Measurements from ENCODE around the gene UBA1. TPM values are rescaled to one million over a fixed set of nuclear protein-coding genes. Genes with fewer than 3 reads are reported as not detected.

Gene UBA1
- total and polyA plus RNA-seq, 7 donors = 72.7 to 126 (median 81.1) TPM

GRCh38 chrX:47148946-47149345 is 44.7 kb upstream of the UBA1 start:
- H3K4me3 ChIP-seq = no peak overlapping the region
- no peaks in the 10 kb centered on the region for H3K9me3 ChIP-seq
- 39 to 65% methylated on average over 2 of the region's 2 CpGs for WGBS, 2 donors
- intact Hi-C loops (cut with DNase I) = loop anchor here (10.0 kb wide), 2 partner anchors 86 to 336 kb away; partner anchors contain the start of genes USP11 and ZNF41
- TF ChIP-seq POLR2AphosphoS5 (IDR thresholded peaks at IDR 0.05) (no peak), POLR2A (IDR thresholded peaks at IDR 0.05) (no peak)
- TF ChIP-seq, protein P1, sequence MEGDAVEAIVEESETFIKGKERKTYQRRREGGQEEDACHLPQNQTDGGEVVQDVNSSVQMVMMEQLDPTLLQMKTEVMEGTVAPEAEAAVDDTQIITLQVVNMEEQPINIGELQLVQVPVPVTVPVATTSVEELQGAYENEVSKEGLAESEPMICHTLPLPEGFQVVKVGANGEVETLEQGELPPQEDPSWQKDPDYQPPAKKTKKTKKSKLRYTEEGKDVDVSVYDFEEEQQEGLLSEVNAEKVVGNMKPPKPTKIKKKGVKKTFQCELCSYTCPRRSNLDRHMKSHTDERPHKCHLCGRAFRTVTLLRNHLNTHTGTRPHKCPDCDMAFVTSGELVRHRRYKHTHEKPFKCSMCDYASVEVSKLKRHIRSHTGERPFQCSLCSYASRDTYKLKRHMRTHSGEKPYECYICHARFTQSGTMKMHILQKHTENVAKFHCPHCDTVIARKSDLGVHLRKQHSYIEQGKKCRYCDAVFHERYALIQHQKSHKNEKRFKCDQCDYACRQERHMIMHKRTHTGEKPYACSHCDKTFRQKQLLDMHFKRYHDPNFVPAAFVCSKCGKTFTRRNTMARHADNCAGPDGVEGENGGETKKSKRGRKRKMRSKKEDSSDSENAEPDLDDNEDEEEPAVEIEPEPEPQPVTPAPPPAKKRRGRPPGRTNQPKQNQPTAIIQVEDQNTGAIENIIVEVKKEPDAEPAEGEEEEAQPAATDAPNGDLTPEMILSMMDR (IDR thresholded peaks at IDR 0.05) = no peak
- H3K27ac ChIP-seq = no peak overlapping the region
- no peaks in the 10 kb centered on the region for H3K27me3 ChIP-seq
- peaks cover 0 to 21% (median 15%) of the 10 kb centered on the region in 4 donors for H3K4me1 ChIP-seq
- no peaks in the 10 kb centered on the region for H3K36me3 ChIP-seq
- DNase-seq = no peak

DNA sequence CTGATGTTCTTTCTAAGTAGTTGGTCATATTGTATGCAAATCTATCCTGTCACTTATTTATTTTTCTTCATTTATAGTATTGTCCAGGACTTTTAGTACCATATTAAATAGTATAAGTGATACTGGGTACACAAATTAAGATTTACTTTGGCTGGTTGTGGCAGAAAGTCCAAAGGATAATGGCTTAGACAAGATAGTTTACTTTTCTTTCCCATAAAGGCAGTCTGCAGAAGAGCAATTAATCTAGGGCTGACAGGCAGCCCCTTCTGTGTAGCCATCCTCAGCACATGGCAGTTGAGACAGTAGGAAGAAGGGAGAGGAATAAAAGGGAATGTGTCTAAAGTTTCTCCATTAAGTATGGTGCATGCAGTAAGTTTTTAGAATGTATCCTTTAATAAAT is 42.2 kb upstream of the UBA1 start:
- TF ChIP-seq POLR2A (IDR thresholded peaks at IDR 0.05) (no peak), EP300 (IDR thresholded peaks at IDR 0.05) (no peak), POLR2AphosphoS5 (IDR thresholded peaks at IDR 0.05) (no peak)
- TF ChIP-seq, protein P1 (IDR thresholded peaks at IDR 0.05) = no peak
- intact Hi-C loops (cut with DNase I) = no loop called here
- Histone ChIP-seq H3K36me3 (peaks cover 0 to 1% (median 0%) of the 10 kb centered on the region in 4 donors), H3K9me3 (no peaks in the 10 kb centered on the region), H3K4me3 (no peak overlapping the region), H3K27ac (no peak overlapping the region), H3K4me1 (peaks cover 0 to 16% (median 10%) of the 10 kb centered on the region in 4 donors), H3K27me3 (no peaks in the 10 kb centered on the region)
- DNase-seq = no peak

DNA sequence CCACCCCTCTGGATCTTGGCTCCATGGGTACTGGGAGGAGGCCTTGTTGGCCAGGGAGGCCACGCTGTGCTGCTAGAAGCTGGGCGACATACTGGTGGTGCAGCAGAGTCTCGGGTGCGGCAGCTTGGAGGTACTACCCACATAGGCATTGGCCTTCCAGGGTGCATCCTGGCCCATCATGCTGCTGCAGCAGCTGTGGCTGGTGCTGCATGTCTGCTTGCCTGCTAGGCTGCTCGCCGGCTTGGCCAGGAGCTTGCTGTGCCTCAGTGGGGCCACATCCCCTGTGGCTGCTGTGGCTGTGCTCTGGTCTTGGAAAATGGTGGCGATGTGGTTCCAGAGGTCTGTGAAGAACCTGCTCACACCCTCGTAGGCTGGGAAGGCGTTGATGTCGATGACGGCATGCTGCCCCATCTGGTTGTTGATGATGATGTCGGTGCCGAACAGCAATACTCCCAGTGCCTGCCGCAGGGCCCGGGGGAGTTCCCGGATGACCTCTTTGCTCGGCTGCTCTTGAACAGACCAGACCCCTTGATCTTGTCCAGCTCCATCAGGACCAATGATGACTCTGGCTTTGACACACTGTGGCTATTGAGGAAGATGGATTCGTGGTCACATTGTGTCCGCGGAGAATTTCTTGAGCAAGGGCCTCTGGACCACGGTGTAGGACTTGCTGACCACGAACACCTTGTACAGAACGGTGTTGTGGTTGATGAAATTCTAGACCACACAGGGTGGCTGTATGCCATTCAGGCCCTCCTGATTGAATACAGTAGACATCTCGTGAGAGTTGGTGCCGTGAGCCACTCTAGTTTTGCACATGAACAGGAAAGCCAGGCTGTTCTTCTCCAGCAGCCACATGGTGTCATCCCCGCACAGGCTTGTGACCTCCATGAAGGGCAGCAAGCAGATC is 36.8 kb upstream of the UBA1 start:
- no peaks in the 10 kb centered on the region for H3K4me1 ChIP-seq
- H3K9me3 ChIP-seq = no peaks in the 10 kb centered on the region
- no peak overlapping the region for H3K4me3 ChIP-seq
- 93 to 96% methylated on average over 26 of the region's 26 CpGs for WGBS, 2 donors
- peak; percentile 55 for DNase-seq
- intact Hi-C loops (cut with DNase I) = no loop called here
- H3K27ac ChIP-seq = no peak overlapping the region
- peaks cover 0 to 14% (median 0%) of the 10 kb centered on the region in 4 donors for H3K36me3 ChIP-seq
- TF ChIP-seq EP300 (IDR thresholded peaks at IDR 0.05) (no peak), POLR2A (IDR thresholded peaks at IDR 0.05) (no peak), POLR2AphosphoS5 (IDR thresholded peaks at IDR 0.05) (no peak)
- TF ChIP-seq, protein P1 (IDR thresholded peaks at IDR 0.05) = no peak
- H3K27me3 ChIP-seq = no peaks in the 10 kb centered on the region

DNA sequence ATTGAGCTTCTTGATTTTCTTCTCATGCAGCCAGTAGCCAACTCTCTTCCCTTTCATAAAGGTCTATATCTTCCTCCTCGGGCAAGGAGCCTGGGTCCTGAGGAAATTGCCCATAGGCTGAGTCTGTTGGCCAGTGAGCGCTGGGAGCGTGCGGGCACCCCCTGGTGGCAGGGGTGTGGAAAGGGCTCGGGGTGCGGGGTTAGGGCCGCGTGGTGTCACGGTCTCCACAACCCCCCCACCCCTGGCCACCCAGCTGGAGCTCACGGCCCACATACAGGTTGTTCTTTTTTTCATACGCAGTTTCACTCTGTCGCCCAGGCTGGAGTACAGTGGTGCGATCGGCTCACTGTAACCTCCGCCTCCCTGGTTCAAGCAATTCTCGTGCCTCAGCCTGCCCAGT is 35.5 kb upstream of the UBA1 start:
- Histone ChIP-seq H3K9me3 (no peaks in the 10 kb centered on the region), H3K27ac (no peak overlapping the region), H3K4me3 (no peak overlapping the region), H3K36me3 (peaks cover 0 to 18% (median 0%) of the 10 kb centered on the region in 4 donors), H3K4me1 (no peaks in the 10 kb centered on the region), H3K27me3 (no peaks in the 10 kb centered on the region)
- WGBS, 2 donors = 99% methylated on average over 16 of the region's 16 CpGs
- DNase-seq = peak; percentile 37
- TF ChIP-seq EP300 (IDR thresholded peaks at IDR 0.05) (no peak), POLR2A (IDR thresholded peaks at IDR 0.05) (no peak), POLR2AphosphoS5 (IDR thresholded peaks at IDR 0.05) (no peak)
- TF ChIP-seq, protein P1 (IDR thresholded peaks at IDR 0.05) = no peak
- intact Hi-C loops (cut with DNase I) = no loop called here
